Measurements from ENCODE around the gene OAS3.

The OAS3 gene

GRCh38 chr12:113021500-113021899 is 83.2 kb downstream of the OAS3 start:
- Histone ChIP-seq H3K79me2 (ENCODE audit: control insufficient read depth, low read length) (no peaks in the 10 kb centered on the region), H3K36me3 (ENCODE audit: control insufficient read depth, low read length) (no peaks in the 10 kb centered on the region), H3F3A (ENCODE audit: control insufficient read depth, insufficient read depth) (no peaks in the 10 kb centered on the region), H3K27me3 (ENCODE audit: control insufficient read depth, low read length) (no peaks in the 10 kb centered on the region), H3K9me2 (replicated peaks; ENCODE audit: control insufficient read depth, low read length) (no peaks in the 10 kb centered on the region), H4K20me1 (ENCODE audit: control insufficient read depth, insufficient read depth, low read depth, low read length) (no peaks in the 10 kb centered on the region), H3K27ac (ENCODE audit: low read depth, low read length) (no peak overlapping the region), H3K4me2 (ENCODE audit: low read length) (no peak overlapping the region), H3K4me3 (ENCODE audit: low read length) (no peak overlapping the region), H3K4me1 (ENCODE audit: control insufficient read depth, low read length) (peaks cover 8% of the 10 kb centered on the region), H3K9me3 (ENCODE audit: control insufficient read depth, insufficient read depth, low read length) (no peaks in the 10 kb centered on the region)
- TF ChIP-seq CTCF (IDR thresholded peaks at IDR 0.05; ENCODE audit: low read depth, low read length, poor library complexity, severe bottlenecking) (no peak), EZH2phosphoT487 (IDR thresholded peaks at IDR 0.05; ENCODE audit: borderline replicate concordance, low read length) (no peak)

Measured in DOHH2 (cell line).